ENCODE data around the gene MDM2.

The MDM2 gene

DNA sequence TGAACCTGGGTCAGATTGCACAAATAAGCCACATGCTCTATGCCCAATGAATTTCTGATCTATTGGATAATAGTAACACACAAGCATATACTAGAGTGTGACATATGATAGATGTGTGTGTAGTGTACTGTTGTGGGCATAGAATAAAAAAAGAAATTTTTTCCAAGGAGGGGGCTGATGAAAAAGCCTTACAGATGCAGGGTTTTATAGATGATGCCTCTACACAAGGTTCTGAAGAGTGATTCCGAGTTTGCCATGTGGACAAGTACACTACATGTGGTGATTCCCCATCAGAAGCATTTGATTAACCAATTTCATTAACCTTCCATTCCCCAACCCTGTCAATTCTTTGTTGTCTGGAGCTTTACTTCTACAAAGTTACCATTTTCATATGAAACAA lies 79.7 kb downstream of the MDM2 start:
- no peak for DNase-seq (ENCODE audit: low spot score)
- TF ChIP-seq, protein P1, sequence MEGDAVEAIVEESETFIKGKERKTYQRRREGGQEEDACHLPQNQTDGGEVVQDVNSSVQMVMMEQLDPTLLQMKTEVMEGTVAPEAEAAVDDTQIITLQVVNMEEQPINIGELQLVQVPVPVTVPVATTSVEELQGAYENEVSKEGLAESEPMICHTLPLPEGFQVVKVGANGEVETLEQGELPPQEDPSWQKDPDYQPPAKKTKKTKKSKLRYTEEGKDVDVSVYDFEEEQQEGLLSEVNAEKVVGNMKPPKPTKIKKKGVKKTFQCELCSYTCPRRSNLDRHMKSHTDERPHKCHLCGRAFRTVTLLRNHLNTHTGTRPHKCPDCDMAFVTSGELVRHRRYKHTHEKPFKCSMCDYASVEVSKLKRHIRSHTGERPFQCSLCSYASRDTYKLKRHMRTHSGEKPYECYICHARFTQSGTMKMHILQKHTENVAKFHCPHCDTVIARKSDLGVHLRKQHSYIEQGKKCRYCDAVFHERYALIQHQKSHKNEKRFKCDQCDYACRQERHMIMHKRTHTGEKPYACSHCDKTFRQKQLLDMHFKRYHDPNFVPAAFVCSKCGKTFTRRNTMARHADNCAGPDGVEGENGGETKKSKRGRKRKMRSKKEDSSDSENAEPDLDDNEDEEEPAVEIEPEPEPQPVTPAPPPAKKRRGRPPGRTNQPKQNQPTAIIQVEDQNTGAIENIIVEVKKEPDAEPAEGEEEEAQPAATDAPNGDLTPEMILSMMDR (IDR thresholded peaks at IDR 0.05; ENCODE audit: extremely low read depth, insufficient read depth, missing control alignments): no peak
- in situ Hi-C loops (cut with MboI; ENCODE audit: low pct_unique_long_range_greater_than_20kb, low sequenced_read_pairs, unreplicated experiment): no loop called here

DNA sequence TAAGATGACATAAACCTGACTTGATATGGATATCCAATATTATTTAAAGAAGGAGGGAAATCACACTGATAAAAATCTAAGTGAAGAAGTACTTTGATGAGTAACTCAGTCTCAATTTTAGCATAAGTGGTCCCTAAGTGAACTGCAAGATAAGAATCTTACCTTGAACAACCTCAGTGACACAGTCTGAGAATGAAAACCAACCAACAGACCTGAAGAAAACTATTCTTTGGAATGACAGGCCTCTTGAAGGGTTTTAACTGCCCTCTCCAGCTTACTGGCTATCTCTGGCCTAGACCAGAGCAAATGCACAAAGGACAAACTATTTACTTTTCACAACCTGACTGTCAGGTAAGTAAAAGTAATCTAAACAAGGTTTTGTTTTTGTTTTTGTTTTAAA lies 80.3 kb downstream of the MDM2 start:
- DNase-seq (ENCODE audit: low spot score): no peak
- in situ Hi-C loops (cut with MboI; ENCODE audit: low pct_unique_long_range_greater_than_20kb, low sequenced_read_pairs, unreplicated experiment): no loop called here
- TF ChIP-seq, protein P1 (IDR thresholded peaks at IDR 0.05; ENCODE audit: extremely low read depth, insufficient read depth, missing control alignments): no peak

DNA sequence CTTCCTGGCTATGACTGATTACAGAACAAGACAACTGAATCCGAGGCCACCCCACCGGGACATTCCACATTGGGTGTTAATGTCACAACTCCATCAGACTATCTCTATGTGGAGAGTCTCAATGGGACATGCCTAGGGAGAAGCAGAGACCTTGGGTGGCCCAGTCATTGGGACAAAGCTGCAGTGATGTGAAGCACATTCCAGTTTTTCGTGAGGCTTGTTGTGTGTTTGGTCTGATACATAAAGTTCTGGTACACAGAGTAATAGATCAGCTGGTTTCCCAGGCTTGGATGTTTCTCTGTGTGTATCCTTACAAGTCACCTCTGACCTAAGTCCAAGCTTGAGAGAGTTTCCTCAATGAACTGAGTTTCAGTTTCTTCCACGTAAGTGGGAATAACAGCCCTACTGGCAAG lies 82.7 kb downstream of the MDM2 start:
- TF ChIP-seq, protein P1 (IDR thresholded peaks at IDR 0.05; ENCODE audit: extremely low read depth, insufficient read depth, missing control alignments): no peak
- in situ Hi-C loops (cut with MboI; ENCODE audit: low pct_unique_long_range_greater_than_20kb, low sequenced_read_pairs, unreplicated experiment): no loop called here
- no peak for DNase-seq (ENCODE audit: low spot score)

DNA sequence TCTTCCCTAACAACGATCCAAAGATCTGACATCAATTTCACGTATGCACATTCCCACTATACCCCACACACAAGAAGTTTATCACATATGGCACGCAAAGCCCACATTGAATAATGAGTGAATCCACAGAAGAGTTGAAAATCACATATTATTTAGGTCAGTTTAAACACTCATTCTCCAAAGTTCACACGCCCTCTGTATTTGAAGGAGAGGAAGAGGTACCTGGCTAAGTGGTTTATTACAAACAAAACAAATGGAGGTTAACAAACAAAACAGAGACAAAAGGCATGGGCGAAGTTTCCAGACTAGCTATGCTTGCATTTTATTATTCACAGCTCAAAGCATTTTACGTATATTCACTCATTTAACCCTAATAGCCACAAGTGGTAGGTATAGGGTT lies 83.2 kb downstream of the MDM2 start:
- TF ChIP-seq, protein P1 (IDR thresholded peaks at IDR 0.05; ENCODE audit: extremely low read depth, insufficient read depth, missing control alignments): no peak
- DNase-seq (ENCODE audit: low spot score): no peak
- in situ Hi-C loops (cut with MboI; ENCODE audit: low pct_unique_long_range_greater_than_20kb, low sequenced_read_pairs, unreplicated experiment): no loop called here

DNA sequence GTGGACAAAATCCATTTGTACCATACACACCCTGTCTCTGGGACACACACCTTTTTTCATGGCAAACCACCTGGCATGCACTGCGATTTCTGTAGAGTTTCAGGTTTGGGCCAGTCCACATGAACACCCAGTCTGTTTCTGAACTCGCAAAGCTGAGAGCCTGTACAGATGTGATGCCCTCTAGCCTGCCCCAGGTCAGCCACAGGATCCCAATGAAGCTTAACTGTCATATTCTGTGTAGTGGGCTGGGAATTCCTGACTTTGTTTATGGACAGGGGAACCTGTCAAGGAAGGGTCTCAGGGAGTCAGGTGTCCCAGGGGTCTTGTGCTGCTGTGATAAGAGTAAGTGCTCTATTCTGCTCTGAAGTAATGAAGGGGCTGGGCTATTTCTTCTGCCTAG lies 85.2 kb downstream of the MDM2 start:
- DNase-seq (ENCODE audit: low spot score): no peak
- TF ChIP-seq, protein P1 (IDR thresholded peaks at IDR 0.05; ENCODE audit: extremely low read depth, insufficient read depth, missing control alignments): no peak
- in situ Hi-C loops (cut with MboI; ENCODE audit: low pct_unique_long_range_greater_than_20kb, low sequenced_read_pairs, unreplicated experiment): no loop called here

DNA sequence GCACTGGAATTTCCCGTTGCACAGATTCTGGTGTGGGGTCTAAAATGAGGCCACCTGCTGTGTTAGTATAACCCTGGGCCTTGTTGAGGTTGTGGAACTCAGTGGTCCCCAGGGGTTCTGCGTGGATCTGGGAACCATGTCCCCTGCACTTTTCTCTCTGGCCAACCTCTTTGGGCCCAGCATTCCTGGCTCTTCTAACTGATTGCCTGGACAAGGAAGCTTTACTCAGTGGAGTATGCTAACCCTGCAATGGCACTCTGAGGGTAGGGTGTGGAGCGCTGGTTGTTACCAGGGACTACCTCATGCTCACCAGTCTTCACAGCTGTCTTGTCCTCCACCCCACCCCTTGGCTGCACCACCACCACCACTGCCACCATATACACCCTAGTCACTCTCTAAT lies 85.8 kb downstream of the MDM2 start:
- in situ Hi-C loops (cut with MboI; ENCODE audit: low pct_unique_long_range_greater_than_20kb, low sequenced_read_pairs, unreplicated experiment): no loop called here
- TF ChIP-seq, protein P1 (IDR thresholded peaks at IDR 0.05; ENCODE audit: extremely low read depth, insufficient read depth, missing control alignments): no peak
- no peak for DNase-seq (ENCODE audit: low spot score)

DNA sequence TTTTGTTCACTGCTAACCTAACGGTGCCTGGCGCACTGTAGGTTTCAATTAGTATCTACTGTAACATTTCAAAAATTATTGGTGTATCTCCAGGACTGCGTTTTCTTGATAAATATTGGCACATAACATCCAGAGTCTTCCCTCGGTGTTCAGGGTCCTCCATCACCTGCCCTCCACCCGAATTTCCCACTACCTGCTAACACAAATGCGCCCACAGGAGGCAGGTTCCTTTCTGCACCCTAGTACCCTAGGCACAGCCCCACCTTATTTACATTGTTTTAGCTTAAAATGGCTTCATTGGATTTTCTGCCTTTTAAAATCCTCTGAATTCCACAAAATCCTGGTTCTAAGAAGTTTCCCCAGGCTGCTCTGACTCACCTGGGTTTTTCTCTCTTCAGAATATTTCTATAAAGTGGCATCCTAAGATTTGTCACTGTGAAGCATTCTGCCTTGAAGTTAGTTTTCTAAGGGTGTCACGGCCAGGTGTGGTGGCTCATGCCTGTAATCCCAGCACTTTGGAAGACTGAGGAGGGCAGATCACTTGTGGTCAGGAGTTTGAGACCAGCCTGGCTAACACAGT lies 86.4 kb downstream of the MDM2 start:
- TF ChIP-seq, protein P1 (IDR thresholded peaks at IDR 0.05; ENCODE audit: extremely low read depth, insufficient read depth, missing control alignments): no peak
- no peak for DNase-seq (ENCODE audit: low spot score)
- in situ Hi-C loops (cut with MboI; ENCODE audit: low pct_unique_long_range_greater_than_20kb, low sequenced_read_pairs, unreplicated experiment): no loop called here

Measured in GM13977 (cell line).